ENCODE measurements around the gene FAM114A1.

The FAM114A1 gene

GRCh38 chr4:38856524-38857337 is 10.9 kb upstream of the FAM114A1 start, which contains the start of gene TLR6:
Gene TLR6 (minus strand): TSS chr4:38856817. CDS start chr4:38829473, 27,344 bp downstream.
- peak within 1 kb of the TSS; percentile 87 for H3K27ac ChIP-seq (ENCODE audit: low read depth, low read length)

GRCh38 chr4:38857354-38858096 is 10.1 kb upstream of the FAM114A1 start:
- Histone ChIP-seq H3K4me3 (ENCODE audit: low read length) (peak overlapping the region; percentile 75), H3K27ac (ENCODE audit: low read depth, low read length) (peak overlapping the region; percentile 87)

More at GRCh38 chr4:38856524-38857337, 10.9 kb upstream of the FAM114A1 start, which contains the start of gene TLR6:
- no peaks in the 10 kb centered on the region for H3K36me3 ChIP-seq (ENCODE audit: control insufficient read depth, low read length)
- no peaks in the 10 kb centered on the region for H3K9me2 ChIP-seq (replicated peaks; ENCODE audit: control insufficient read depth, low read length)
- H3K9me3 ChIP-seq (ENCODE audit: control insufficient read depth, insufficient read depth, low read length) = no peaks in the 10 kb centered on the region
- H3K4me1 ChIP-seq (ENCODE audit: control insufficient read depth, low read length) = peaks cover 57% of the 10 kb centered on the region
- no peaks in the 10 kb centered on the region for H3K27me3 ChIP-seq (ENCODE audit: control insufficient read depth, low read length)
- peaks cover 19% of the 10 kb centered on the region for H3F3A ChIP-seq (ENCODE audit: control insufficient read depth, insufficient read depth)
- H3K4me2 ChIP-seq (ENCODE audit: low read length) = peak within 1 kb of the TSS; percentile 80
- peaks cover 36% of the 10 kb centered on the region for H3K79me2 ChIP-seq (ENCODE audit: control insufficient read depth, low read length)
- no peaks in the 10 kb centered on the region for H4K20me1 ChIP-seq (ENCODE audit: control insufficient read depth, insufficient read depth, low read depth, low read length)
- TF ChIP-seq CTCF (IDR thresholded peaks at IDR 0.05; ENCODE audit: low read depth, low read length, poor library complexity, severe bottlenecking) (peak; percentile 84), EZH2phosphoT487 (IDR thresholded peaks at IDR 0.05; ENCODE audit: borderline replicate concordance, low read length) (no peak)
- H3K4me3 ChIP-seq (ENCODE audit: low read length) = peak within 1 kb of the TSS; percentile 75

GRCh38 chr4:38858097-38858420 is 9.5 kb upstream of the FAM114A1 start:
- peak overlapping the region; percentile 80 for H3K4me2 ChIP-seq (ENCODE audit: low read length)
- peaks cover 19% of the 10 kb centered on the region for H3F3A ChIP-seq (ENCODE audit: control insufficient read depth, insufficient read depth)
- no peaks in the 10 kb centered on the region for H3K36me3 ChIP-seq (ENCODE audit: control insufficient read depth, low read length)
- no peaks in the 10 kb centered on the region for H3K9me3 ChIP-seq (ENCODE audit: control insufficient read depth, insufficient read depth, low read length)
- no peaks in the 10 kb centered on the region for H4K20me1 ChIP-seq (ENCODE audit: control insufficient read depth, insufficient read depth, low read depth, low read length)
- TF ChIP-seq CTCF (IDR thresholded peaks at IDR 0.05; ENCODE audit: low read depth, low read length, poor library complexity, severe bottlenecking) = no peak
- TF ChIP-seq EZH2phosphoT487 (IDR thresholded peaks at IDR 0.05; ENCODE audit: borderline replicate concordance, low read length) = no peak
- H3K27ac ChIP-seq (ENCODE audit: low read depth, low read length) = peak overlapping the region; percentile 87
- H3K4me3 ChIP-seq (ENCODE audit: low read length) = peak overlapping the region; percentile 75
- peaks cover 57% of the 10 kb centered on the region for H3K4me1 ChIP-seq (ENCODE audit: control insufficient read depth, low read length)
- peaks cover 33% of the 10 kb centered on the region for H3K79me2 ChIP-seq (ENCODE audit: control insufficient read depth, low read length)
- no peaks in the 10 kb centered on the region for H3K9me2 ChIP-seq (replicated peaks; ENCODE audit: control insufficient read depth, low read length)
- no peaks in the 10 kb centered on the region for H3K27me3 ChIP-seq (ENCODE audit: control insufficient read depth, low read length)

More at GRCh38 chr4:38857354-38858096, 10.1 kb upstream of the FAM114A1 start:
- peaks cover 36% of the 10 kb centered on the region for H3K79me2 ChIP-seq (ENCODE audit: control insufficient read depth, low read length)
- no peaks in the 10 kb centered on the region for H3K27me3 ChIP-seq (ENCODE audit: control insufficient read depth, low read length)
- peaks cover 19% of the 10 kb centered on the region for H3F3A ChIP-seq (ENCODE audit: control insufficient read depth, insufficient read depth)
- no peaks in the 10 kb centered on the region for H3K9me2 ChIP-seq (replicated peaks; ENCODE audit: control insufficient read depth, low read length)
- TF ChIP-seq CTCF (IDR thresholded peaks at IDR 0.05; ENCODE audit: low read depth, low read length, poor library complexity, severe bottlenecking) (no peak), EZH2phosphoT487 (IDR thresholded peaks at IDR 0.05; ENCODE audit: borderline replicate concordance, low read length) (no peak)
- H3K36me3 ChIP-seq (ENCODE audit: control insufficient read depth, low read length) = no peaks in the 10 kb centered on the region
- H3K4me2 ChIP-seq (ENCODE audit: low read length) = peak overlapping the region; percentile 80
- no peaks in the 10 kb centered on the region for H4K20me1 ChIP-seq (ENCODE audit: control insufficient read depth, insufficient read depth, low read depth, low read length)
- no peaks in the 10 kb centered on the region for H3K9me3 ChIP-seq (ENCODE audit: control insufficient read depth, insufficient read depth, low read length)
- peaks cover 57% of the 10 kb centered on the region for H3K4me1 ChIP-seq (ENCODE audit: control insufficient read depth, low read length)

Measured in DOHH2 (cell line).